Activated CD4-positive, alpha-beta T cell treated with anti-CD3 and anti-CD28 coated beads, Interleukin-2, amount 50 U/mL, for 24 hours (primary cell): Measurements from ENCODE around the gene TBX10.

ENCODE experiments used
- DNase-seq, 2 donors: peaks; one replicate each; pipeline ENCODE4 v3.0.0-alpha.2; 2020; ENCODE audit warnings: low read depth in 1 of 2, low spot score in 1 of 2

The TBX10 gene

GRCh38 chr11:67617243-67617953, 22.2 kb downstream of the TBX10 start:
- DNase-seq, result no peak

DNA sequence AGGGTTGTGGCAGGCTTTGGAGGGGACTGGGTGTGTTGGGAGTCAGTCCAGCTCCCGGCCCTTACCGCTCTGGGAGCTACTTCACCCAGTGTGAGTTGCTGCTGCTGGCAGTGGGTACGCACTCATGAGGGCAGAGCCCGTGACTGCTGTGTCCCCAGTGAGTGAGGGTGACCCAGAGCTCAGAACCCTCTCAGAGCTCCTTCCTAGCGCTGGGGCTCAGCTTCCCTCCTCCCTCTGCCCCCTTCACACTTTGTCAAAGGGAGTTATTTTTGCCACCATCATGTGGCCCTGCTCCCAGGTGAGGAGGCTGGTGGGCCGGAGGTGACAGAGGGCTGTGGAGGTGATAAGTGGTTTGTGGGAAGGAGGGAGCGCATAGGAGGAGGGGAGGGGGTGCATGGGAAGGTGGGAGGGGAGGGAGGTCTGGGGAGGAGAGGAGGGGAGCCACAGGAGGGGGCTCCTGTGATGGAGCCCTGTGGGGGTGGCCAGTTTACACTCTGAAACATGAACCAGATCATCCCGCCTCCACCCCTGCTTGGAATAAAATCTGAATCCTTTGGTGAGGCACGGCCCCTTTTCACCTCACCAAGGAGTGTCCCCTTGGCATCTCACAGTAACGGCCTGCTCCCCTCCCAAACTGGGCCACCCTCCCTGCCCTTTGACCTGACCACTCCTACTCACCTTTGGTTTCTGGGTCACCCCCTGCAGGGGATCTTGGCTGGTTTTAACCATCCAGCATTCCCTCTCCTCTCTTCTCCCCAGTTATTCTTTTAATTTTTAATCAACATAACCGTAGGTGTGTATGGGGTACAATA, 22.9 kb downstream of the TBX10 start:
- DNase-seq, result no peak

DNA sequence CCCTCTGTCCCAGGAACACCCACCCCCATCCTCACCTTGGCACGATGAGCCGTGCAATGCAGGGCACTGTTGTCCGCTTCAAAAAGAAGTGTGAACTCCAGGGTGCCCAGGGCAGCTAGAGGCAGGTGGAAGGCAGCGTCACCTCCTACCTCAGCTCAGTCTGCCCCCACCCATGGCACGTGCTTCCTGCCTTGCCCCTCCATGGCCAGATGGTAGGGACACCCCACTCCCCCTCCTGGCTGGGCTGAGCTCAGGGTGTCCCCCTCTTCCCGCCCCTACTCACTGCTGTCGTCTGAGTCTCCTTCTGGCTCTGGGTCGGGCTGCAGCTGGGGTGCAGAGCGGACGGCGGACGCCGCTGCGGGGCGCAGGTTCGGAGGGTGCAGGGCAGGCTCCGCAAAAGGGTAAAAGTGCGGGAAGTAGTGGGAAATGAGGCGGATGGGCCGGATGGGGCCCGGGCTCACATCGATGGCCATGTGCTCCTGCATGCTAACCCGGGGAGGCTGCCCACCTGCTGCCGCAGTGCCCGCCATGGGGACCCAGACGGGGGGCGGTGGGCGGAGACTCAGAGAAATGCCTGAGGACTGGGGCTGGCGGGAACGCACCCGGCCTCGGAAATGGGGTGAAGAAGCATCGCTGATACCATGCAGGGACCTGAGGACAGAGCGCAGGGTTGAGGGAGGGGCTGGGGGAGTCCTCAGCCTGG, 23.7 kb downstream of the TBX10 start:
- DNase-seq, result no peak

DNA sequence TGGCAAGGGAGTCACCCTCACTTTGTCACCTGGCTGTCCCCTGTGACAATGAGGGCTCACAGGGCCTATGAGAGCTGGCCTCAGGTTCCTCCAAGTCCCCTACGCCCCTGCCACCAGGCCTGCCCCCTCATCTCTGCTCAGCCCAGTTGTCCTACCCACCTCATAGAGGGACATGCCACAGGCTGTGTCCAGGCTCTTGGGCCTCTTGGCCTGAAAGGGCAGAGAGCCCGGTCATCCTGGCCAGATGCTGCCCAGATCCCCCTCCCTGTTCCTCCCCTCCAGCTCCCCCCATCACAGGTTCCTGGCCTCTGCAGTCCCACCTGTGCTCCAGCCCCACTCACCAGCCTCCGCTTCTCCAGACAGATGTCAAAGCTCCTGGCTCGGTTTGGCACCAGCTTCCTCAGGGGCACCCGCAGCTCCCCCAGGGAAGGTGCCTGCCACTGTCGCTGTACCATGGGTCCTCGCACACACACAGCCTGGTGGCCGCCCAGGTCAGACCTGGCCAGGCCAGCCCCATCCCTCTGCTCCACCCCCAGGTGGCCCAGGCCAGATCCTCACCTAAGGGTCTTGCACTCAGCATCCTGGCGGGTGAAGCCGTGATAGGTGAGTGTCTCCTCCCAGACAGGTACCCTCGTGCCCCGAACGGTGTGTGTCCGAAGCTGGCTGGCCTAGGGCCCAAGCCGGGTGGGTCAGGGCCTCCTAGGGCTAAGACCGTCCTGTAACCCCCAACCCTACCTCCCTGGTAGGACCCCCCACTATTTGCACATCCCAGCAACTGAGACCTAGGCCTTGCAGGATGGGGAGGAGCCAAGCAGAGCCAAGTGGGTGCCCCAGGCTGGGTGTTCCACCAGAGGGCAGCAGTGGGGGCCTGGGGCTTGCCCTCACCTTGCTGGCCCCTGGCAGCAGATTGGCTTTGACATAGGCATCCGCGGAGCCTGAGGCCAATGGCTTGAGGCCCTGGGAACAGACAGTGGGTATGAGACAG, 24.5 kb downstream of the TBX10 start:
- DNase-seq, result peak in 1 of 2 donors; percentile 38

GRCh38 chr11:67613960-67614715, 25.4 kb downstream of the TBX10 start:
- DNase-seq, result peak; percentile 67 to 79

GRCh38 chr11:67613313-67613959, 26.1 kb downstream of the TBX10 start:
- DNase-seq, result no peak

DNA sequence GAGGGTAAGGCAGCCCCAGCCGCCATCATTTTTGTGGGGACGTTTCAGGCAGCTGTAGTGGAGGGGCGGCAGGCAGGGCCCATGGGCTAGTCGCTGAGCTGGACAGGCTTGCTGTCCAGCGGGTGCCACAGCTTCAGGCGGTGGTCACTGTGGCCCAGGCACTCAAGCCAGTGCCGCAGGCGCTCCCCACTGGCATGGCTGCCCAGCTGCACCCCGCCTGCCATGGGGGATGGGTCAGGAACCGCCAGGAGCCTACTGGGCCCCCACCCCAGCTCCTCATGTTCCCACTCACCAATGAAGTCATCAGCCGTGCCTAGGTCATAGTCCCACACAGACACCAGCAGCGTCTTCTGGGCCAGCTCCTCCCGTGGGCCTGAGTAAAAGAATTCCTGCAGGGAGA, 26.8 kb downstream of the TBX10 start:
- DNase-seq, result no peak

DNA sequence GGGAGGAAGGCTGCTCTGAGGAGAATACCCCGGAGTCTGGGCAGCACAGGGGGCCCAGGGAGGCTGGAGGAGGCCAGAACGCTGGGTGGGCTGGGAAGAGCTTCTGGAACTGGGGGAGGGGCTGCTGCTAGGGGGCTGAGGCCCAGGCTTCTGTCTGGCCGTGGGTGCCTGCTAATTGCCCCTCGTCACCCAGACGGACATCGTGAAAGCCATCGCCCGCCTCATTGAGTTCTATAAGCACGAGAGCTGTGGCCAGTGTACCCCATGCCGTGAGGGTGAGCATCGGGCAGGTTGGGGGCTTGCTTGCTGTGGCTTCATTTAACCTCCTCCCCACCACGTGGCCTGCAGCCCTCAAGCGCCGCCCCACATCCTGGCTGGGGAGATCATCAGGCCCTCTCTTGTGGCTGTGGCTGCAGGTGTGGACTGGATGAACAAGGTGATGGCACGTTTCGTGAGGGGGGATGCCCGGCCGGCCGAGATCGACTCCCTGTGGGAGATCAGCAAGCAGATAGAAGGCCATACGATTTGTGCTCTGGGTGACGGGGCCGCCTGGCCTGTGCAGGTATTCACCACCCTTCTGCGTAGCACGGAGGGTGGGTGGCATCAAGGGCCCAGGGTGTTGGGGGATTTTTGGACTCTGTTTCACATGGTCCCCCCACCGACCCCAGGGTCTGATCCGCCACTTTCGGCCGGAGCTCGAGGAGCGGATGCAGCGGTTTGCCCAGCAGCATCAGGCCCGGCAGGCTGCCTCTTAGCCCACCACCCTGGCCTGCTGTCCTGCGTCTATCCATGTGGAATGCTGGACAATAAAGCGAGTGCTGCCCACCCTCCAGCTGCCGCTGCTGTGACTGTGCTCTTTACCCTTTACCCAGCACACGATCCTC, 27.6 kb downstream of the TBX10 start:
- no peak for DNase-seq

DNA sequence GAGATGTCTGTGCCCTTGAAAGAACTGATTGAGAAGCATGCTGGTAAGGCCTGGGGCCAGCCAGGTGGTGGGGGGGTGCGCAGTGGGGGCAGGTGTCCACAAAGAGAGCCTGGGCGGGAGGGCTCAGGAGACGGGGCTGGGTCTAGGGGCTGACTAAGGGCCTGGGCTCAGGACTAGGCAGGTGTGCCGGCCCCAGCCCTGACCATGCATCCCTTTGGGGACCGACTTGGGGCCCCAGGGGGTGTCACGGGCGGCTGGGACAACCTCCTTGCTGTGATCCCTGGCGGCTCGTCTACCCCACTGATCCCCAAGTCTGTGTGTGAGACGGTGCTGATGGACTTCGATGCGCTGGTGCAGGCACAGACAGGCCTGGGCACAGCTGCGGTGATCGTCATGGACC, 28.4 kb downstream of the TBX10 start:
- no peak for DNase-seq

GRCh38 chr11:67610302-67610868, 29.2 kb downstream of the TBX10 start:
- no peak for DNase-seq

DNA sequence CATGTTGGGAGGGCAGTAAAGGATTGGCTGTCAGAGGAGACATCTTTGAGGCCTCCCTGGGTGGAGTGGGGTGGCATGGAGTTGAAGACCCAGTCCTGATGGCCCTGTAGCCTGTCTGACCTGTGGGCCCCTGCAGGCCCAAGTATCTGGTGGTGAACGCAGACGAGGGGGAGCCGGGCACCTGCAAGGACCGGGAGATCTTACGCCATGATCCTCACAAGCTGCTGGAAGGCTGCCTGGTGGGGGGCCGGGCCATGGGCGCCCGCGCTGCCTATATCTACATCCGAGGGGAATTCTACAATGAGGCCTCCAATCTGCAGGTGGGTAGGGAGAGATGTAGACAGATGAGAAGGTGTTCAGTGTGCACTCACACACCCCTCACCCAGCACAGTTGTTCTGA, 30.2 kb downstream of the TBX10 start:
- DNase-seq, result no peak

DNA sequence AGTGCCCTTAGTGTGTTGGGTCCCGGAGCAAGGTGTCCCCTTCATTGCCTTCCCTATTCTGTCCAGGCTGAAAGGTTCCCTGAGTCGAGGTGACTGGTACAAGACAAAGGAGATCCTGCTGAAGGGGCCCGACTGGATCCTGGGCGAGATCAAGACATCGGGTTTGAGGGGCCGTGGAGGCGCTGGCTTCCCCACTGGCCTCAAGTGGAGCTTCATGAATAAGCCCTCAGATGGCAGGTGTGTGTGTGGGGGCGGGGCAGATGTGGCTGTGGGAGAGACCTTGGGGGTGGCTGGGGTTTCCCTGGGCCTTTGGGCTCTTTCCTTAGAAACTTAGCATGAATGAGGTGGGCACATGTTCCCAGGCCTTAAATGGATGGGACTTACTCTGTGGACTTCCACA, 31.1 kb downstream of the TBX10 start:
- no peak for DNase-seq

GRCh38 chr11:67607507-67607906, 32.1 kb downstream of the TBX10 start:
- no peak for DNase-seq

- peak; percentile 91 to 94 for DNase-seq
Measured at GRCh38 chr11:67606492-67607295, 32.9 kb downstream of the TBX10 start, which contains the start of gene NDUFV1. Gene NDUFV1 (plus strand): TSS chr11:67606936. CDS start chr11:67607005, 69 bp downstream.

GRCh38 chr11:67606093-67606491, 33.5 kb downstream of the TBX10 start:
- no peak for DNase-seq

- no peak for DNase-seq
Measured at GRCh38 chr11:67605231-67606011, 34.1 kb downstream of the TBX10 start.
